ENCODE measurements around the gene ZNF586. TPM values are rescaled to one million over a fixed set of nuclear protein-coding genes. Genes with fewer than 3 reads are reported as not detected.

Gene ZNF586
- 5.6 to 7.8 TPM (median 6.4 TPM) in 5 replicates for total RNA-seq (2022; extraction: Qiagen RNA extraction; ENCODE audit: low read depth)

GRCh38 chr19:57769345-57770131 lies at the start of gene ZNF586:
TSS of gene ZNF586 (plus strand) at chr19:57769676. CDS start at chr19:57769843, 167 bp downstream.

GRCh38 chr19:57746580-57747471 lies 22.6 kb upstream of the ZNF586 start, which contains the start of gene ZNF776:
TSS of gene ZNF776 (plus strand) at chr19:57746815. CDS start at chr19:57747059, 244 bp downstream.

GRCh38 chr19:57814505-57815246 lies 45.2 kb downstream of the ZNF586 start, which contains the start of gene ZNF552:
TSS of gene ZNF552 (minus strand) at chr19:57814913. CDS start at chr19:57814743, 170 bp downstream.

GRCh38 chr19:57830071-57830602 lies 60.7 kb downstream of the ZNF586 start, which contains the start of gene ZNF587B:
TSS of gene ZNF587B (plus strand) at chr19:57830299. CDS start at chr19:57830529, 230 bp downstream.

Other genes starting within 250 kb of the ZNF586 start
- gene ZNF549, start 242.3 kb upstream of the ZNF586 start, total RNA-seq (2022; extraction: Qiagen RNA extraction; ENCODE audit: low read depth), result 1.3 to 2.0 TPM (median 1.6 TPM) in 5 replicates
- gene ZNF550, start 209.8 kb upstream of the ZNF586 start, total RNA-seq (2022; extraction: Qiagen RNA extraction; ENCODE audit: low read depth), result 2.1 to 4.4 TPM (median 4.2 TPM) in 5 replicates
- gene ZNF416, start 190.8 kb upstream of the ZNF586 start, total RNA-seq (2022; extraction: Qiagen RNA extraction; ENCODE audit: low read depth), result 4.2 to 4.9 TPM (median 4.5 TPM) in 5 replicates
- 0.06 TPM in 1 of 5 replicates, not detected in the others for gene ZIK1, start 185.5 kb upstream of the ZNF586 start, total RNA-seq (2022; extraction: Qiagen RNA extraction; ENCODE audit: low read depth)
- 4.1 to 4.8 TPM (median 4.4 TPM) in 5 replicates for gene ZNF530, start 169.8 kb upstream of the ZNF586 start, total RNA-seq (2022; extraction: Qiagen RNA extraction; ENCODE audit: low read depth)
- 5.3 to 9.1 TPM (median 8.5 TPM) in 5 replicates for gene ZNF134, start 155.4 kb upstream of the ZNF586 start, total RNA-seq (2022; extraction: Qiagen RNA extraction; ENCODE audit: low read depth)
- gene ZNF211, start 136.5 kb upstream of the ZNF586 start, total RNA-seq (2022; extraction: Qiagen RNA extraction; ENCODE audit: low read depth), result 5.4 to 6.4 TPM (median 6.0 TPM) in 5 replicates
- not detected in 5 replicates for gene ZSCAN4, start 100.7 kb upstream of the ZNF586 start, total RNA-seq (2022; extraction: Qiagen RNA extraction; ENCODE audit: low read depth)
- 5.4 to 6.2 TPM (median 6.0 TPM) in 5 replicates for gene ZNF551, start 87.7 kb upstream of the ZNF586 start, total RNA-seq (2022; extraction: Qiagen RNA extraction; ENCODE audit: low read depth)
- gene ZNF154, start 60.5 kb upstream of the ZNF586 start, total RNA-seq (2022; extraction: Qiagen RNA extraction; ENCODE audit: low read depth), result not detected in 5 replicates
- gene ZNF671, start 42.1 kb upstream of the ZNF586 start, total RNA-seq (2022; extraction: Qiagen RNA extraction; ENCODE audit: low read depth), result 0.73 to 1.0 TPM (median 0.80 TPM) in 5 replicates
- gene ZNF776, start 22.9 kb upstream of the ZNF586 start, total RNA-seq (2022; extraction: Qiagen RNA extraction; ENCODE audit: low read depth), result 4.3 to 6.2 TPM (median 5.1 TPM) in 5 replicates
- 4.5 to 6.3 TPM (median 5.4 TPM) in 5 replicates for gene ZNF552, start 45.2 kb downstream of the ZNF586 start, total RNA-seq (2022; extraction: Qiagen RNA extraction; ENCODE audit: low read depth)
- 7.5 to 11.4 TPM (median 8.0 TPM) in 5 replicates for gene ZNF587B, start 60.6 kb downstream of the ZNF586 start, total RNA-seq (2022; extraction: Qiagen RNA extraction; ENCODE audit: low read depth)
- 4.8 to 7.8 TPM (median 6.4 TPM) in 5 replicates for gene ZNF587, start 80.2 kb downstream of the ZNF586 start, total RNA-seq (2022; extraction: Qiagen RNA extraction; ENCODE audit: low read depth)
- 1.8 to 2.6 TPM (median 2.5 TPM) in 5 replicates for gene ZNF814, start 119.4 kb downstream of the ZNF586 start, total RNA-seq (2022; extraction: Qiagen RNA extraction; ENCODE audit: low read depth)
- 2.5 to 4.8 TPM (median 4.1 TPM) in 5 replicates for gene ZNF417, start 146.9 kb downstream of the ZNF586 start, total RNA-seq (2022; extraction: Qiagen RNA extraction; ENCODE audit: low read depth)
- gene ZNF418, start 165.7 kb downstream of the ZNF586 start, total RNA-seq (2022; extraction: Qiagen RNA extraction; ENCODE audit: low read depth), result 0.74 to 1.7 TPM (median 0.82 TPM) in 5 replicates
- 1.2 to 1.8 TPM (median 1.3 TPM) in 5 replicates for gene ZNF256, start 178.0 kb downstream of the ZNF586 start, total RNA-seq (2022; extraction: Qiagen RNA extraction; ENCODE audit: low read depth)
- 0.15 TPM in 1 of 5 replicates, not detected in the others for gene C19orf18, start 204.9 kb downstream of the ZNF586 start, total RNA-seq (2022; extraction: Qiagen RNA extraction; ENCODE audit: low read depth)
- gene ZNF606, start 233.1 kb downstream of the ZNF586 start, total RNA-seq (2022; extraction: Qiagen RNA extraction; ENCODE audit: low read depth), result 1.3 to 3.0 TPM (median 2.7 TPM) in 5 replicates

Measured in A549 treated with RU486 at 1 μM for 4 hours (cell line).